ENCODE measurements around the gene BTD. TPM values are rescaled to one million over a fixed set of nuclear protein-coding genes. Genes with fewer than 3 reads are reported as not detected.

The BTD gene
- total RNA-seq, 2 donors from 2014 or later: 18.0 to 29.3 TPM

DNA sequence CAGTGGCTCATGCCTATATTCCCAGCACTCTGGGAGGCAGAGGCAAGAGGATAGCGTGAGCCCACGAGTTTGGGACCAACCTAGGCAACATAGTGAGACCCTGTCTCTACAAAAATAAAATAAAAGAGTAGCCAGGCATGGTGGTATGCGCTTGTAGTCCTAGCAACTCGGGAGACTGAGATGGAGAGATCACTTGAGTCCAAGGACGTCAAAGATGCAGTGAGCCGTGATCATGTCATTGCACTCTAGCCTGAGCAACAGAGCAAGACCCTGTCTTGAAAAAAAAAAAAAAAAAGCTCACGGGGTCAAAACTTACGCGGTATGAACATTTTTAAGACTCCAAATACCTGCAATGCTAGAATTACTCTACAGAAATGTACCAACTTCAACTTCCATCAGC, 43.0 kb upstream of the BTD start:
- H3K36me3 ChIP-seq: no peaks in the 10 kb centered on the region
- no peaks in the 10 kb centered on the region for H3K27me3 ChIP-seq
- H3K4me1 ChIP-seq: peaks cover 3% of the 10 kb centered on the region
- no peak overlapping the region for H3K27ac ChIP-seq
- DNase-seq: no peak
- intact Hi-C loops (cut with DNase I): loop anchor here (10.0 kb wide), 1 partner anchor 124 kb away; no protein-coding TSS in a partner anchor
- TF ChIP-seq, protein P1, sequence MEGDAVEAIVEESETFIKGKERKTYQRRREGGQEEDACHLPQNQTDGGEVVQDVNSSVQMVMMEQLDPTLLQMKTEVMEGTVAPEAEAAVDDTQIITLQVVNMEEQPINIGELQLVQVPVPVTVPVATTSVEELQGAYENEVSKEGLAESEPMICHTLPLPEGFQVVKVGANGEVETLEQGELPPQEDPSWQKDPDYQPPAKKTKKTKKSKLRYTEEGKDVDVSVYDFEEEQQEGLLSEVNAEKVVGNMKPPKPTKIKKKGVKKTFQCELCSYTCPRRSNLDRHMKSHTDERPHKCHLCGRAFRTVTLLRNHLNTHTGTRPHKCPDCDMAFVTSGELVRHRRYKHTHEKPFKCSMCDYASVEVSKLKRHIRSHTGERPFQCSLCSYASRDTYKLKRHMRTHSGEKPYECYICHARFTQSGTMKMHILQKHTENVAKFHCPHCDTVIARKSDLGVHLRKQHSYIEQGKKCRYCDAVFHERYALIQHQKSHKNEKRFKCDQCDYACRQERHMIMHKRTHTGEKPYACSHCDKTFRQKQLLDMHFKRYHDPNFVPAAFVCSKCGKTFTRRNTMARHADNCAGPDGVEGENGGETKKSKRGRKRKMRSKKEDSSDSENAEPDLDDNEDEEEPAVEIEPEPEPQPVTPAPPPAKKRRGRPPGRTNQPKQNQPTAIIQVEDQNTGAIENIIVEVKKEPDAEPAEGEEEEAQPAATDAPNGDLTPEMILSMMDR (IDR thresholded peaks at IDR 0.05): no peak
- H3K9me3 ChIP-seq: no peaks in the 10 kb centered on the region
- no peak overlapping the region for H3K9ac ChIP-seq (ENCODE audit: low read depth in 2 of 2, low read length in 2 of 2)
- no peak overlapping the region for H3K4me3 ChIP-seq

- H3K36me3 ChIP-seq: peaks cover 2% of the 10 kb centered on the region
- intact Hi-C loops (cut with DNase I): loop anchor here (10.0 kb wide), 1 partner anchor 318 kb away; no protein-coding TSS in a partner anchor
- H3K4me3 ChIP-seq: no peak overlapping the region
- no peak overlapping the region for H3K9ac ChIP-seq (ENCODE audit: low read depth in 2 of 2, low read length in 2 of 2)
- peaks cover under 1% of the 10 kb centered on the region for H3K4me1 ChIP-seq
- H3K9me3 ChIP-seq: no peaks in the 10 kb centered on the region
- TF ChIP-seq, protein P1 (IDR thresholded peaks at IDR 0.05): no peak
- no peaks in the 10 kb centered on the region for H3K27me3 ChIP-seq
- DNase-seq: no peak
- H3K27ac ChIP-seq: no peak overlapping the region
Measured at GRCh38 chr3:15562560-15562959, 39.0 kb upstream of the BTD start.

DNA sequence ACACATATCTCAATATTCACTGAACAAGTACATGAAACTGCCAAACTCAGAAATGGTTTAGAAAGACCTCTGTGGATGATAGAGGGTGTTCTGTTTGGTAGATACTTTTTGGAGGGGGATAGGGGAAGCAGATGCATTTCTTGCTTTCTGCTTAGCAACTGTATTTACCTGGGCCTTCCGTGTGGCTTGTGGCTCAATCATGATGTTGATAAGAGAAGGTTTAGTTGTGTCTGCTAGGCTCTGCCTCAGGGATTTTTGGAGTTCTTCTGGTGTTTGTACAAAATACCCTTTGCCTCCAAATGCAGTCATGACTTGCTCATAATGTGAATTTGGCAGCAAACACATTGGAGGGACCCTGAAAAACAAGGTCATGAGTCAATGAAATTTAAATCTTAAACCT, 38.4 kb upstream of the BTD start:
- H3K27me3 ChIP-seq: no peaks in the 10 kb centered on the region
- no peak overlapping the region for H3K9ac ChIP-seq (ENCODE audit: low read depth in 2 of 2, low read length in 2 of 2)
- TF ChIP-seq, protein P1 (IDR thresholded peaks at IDR 0.05): no peak
- peaks cover 7% of the 10 kb centered on the region for H3K36me3 ChIP-seq
- DNase-seq: no peak
- H3K4me3 ChIP-seq: no peak overlapping the region
- no peaks in the 10 kb centered on the region for H3K9me3 ChIP-seq
- H3K4me1 ChIP-seq: no peaks in the 10 kb centered on the region
- H3K27ac ChIP-seq: no peak overlapping the region
- intact Hi-C loops (cut with DNase I): loop anchor here (10.0 kb wide), 1 partner anchor 318 kb away; no protein-coding TSS in a partner anchor

DNA sequence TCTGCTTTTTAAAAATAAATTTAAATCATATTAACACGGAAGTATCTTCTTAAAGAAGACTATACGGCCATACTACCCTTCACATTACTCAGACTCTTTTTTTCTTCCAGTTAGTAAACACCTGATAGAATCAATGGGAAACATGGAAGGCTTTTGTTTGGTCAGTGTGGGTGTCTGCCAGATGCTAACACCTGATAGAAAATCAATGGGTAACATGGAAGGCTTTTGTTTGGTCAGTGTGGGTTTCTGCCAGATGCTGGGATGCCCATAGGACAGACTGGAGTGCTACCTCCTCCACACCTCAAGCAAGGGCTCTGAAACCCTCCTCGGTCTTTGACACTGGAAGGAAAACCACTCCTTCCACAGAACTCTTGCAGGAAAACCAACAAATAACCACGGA, 29.4 kb upstream of the BTD start:
- DNase-seq: no peak
- peaks cover 7% of the 10 kb centered on the region for H3K36me3 ChIP-seq
- intact Hi-C loops (cut with DNase I): no loop called here

DNA sequence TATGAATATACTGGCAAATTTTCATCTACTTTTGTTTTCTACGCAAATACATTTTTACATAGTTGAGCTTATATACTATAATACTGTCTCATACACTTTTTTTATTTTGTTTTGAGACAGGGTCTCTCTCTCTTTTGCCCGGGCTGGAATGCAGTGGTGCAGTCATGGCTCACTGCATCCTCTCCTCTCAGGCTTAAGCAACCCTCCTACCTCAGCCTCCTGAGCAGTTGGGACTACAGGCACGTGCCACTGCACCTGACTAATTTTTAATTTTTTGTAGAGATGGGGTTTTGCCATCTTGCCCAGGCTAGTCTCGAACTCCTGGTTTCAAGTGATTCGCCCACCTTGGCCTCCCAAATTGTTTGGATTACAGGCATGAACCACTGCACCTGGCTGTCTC, 26.1 kb upstream of the BTD start:
- Histone ChIP-seq H3K9me3 (no peaks in the 10 kb centered on the region), H3K27ac (no peak overlapping the region), H3K27me3 (no peaks in the 10 kb centered on the region), H3K36me3 (no peaks in the 10 kb centered on the region), H3K9ac (ENCODE audit: low read depth in 2 of 2, low read length in 2 of 2) (no peak overlapping the region), H3K4me1 (no peaks in the 10 kb centered on the region), H3K4me3 (no peak overlapping the region)
- DNase-seq: no peak
- TF ChIP-seq, protein P1 (IDR thresholded peaks at IDR 0.05): no peak
- intact Hi-C loops (cut with DNase I): no loop called here

More for the DNA sequence above, 29.4 kb upstream of the BTD start:
- no peaks in the 10 kb centered on the region for H3K27me3 ChIP-seq
- no peak overlapping the region for H3K4me3 ChIP-seq
- H3K4me1 ChIP-seq: no peaks in the 10 kb centered on the region
- H3K9me3 ChIP-seq: no peaks in the 10 kb centered on the region
- H3K27ac ChIP-seq: no peak overlapping the region
- no peak overlapping the region for H3K9ac ChIP-seq (ENCODE audit: low read depth in 2 of 2, low read length in 2 of 2)
- TF ChIP-seq, protein P1 (IDR thresholded peaks at IDR 0.05): no peak

Data from colonic mucosa (tissue), 4 donors.